Spleen (tissue), 13 donors: Measurements from ENCODE around the gene AMY1C. TPM values are rescaled to one million over a fixed set of nuclear protein-coding genes. Genes with fewer than 3 reads are reported as not detected.
"Not testable (repeated sequence)": the region's sequence is repeated elsewhere in the genome, so short reads cannot be mapped to it uniquely, and the experiment has no call there.

Experiments
- DNase-seq: peaks from one replicate; pipeline ENCODE4 v3.0.0-alpha.2; 2020
- H3K27ac ChIP-seq, 8 donors: fragments of 200-600 bp; sonication (generic) in 7 of 8; 1 replicate in 4 of 8; 2 replicates in 4 of 8; pipeline versions ENCODE4 v1.5.0 to v1.8.0; 2016 to 2021; ENCODE audit warnings: inconsistent platforms in 4 of 8, mild to moderate bottlenecking in 4 of 8, moderate library complexity in 1 of 8
- H3K27me3 ChIP-seq, 7 donors: fragments of 200-600 bp; sonication (generic) in 6 of 7; replicated peaks in 1 of 7; 1 replicate in 4 of 7; 2 replicates in 3 of 7; pipeline versions ENCODE4 v1.5.0 to v1.8.0; 2016 to 2021; ENCODE audit warnings: inconsistent platforms in 3 of 7, mild to moderate bottlenecking in 1 of 7
- H3K36me3 ChIP-seq, 6 donors: fragments of 200-600 bp; sonication (generic) in 5 of 6; 1 replicate in 4 of 6; 2 replicates in 2 of 6; pipeline versions ENCODE4 v1.5.0 to v1.8.0; 2016 to 2021; ENCODE audit warnings: inconsistent platforms in 2 of 6
- H3K4me1 ChIP-seq, 6 donors: fragments of 200-600 bp; sonication (generic) in 5 of 6; 1 replicate in 3 of 6; 2 replicates in 3 of 6; pipeline versions ENCODE4 v1.5.0 to v1.8.0; 2016 to 2021; ENCODE audit warnings: inconsistent platforms in 3 of 6
- H3K4me3 ChIP-seq, 8 donors: fragments of 200-600 bp; sonication (generic) in 7 of 8; 1 replicate in 4 of 8; 2 replicates in 4 of 8; pipeline versions ENCODE4 v1.5.0 to v1.8.0; 2016 to 2021; ENCODE audit warnings: inconsistent platforms in 4 of 8, mild to moderate bottlenecking in 4 of 8, moderate library complexity in 2 of 8
- H3K9me3 ChIP-seq, 8 donors: fragments of 200-600 bp; sonication (generic) in 7 of 8; 1 replicate in 4 of 8; 2 replicates in 4 of 8; pipeline versions ENCODE4 v1.5.0 to v1.8.0; 2016 to 2021; ENCODE audit warnings: inconsistent platforms in 4 of 8
- WGBS, 5 donors: extraction: QIAGEN DNeasy Blood & Tissue Kit in 3 of 5; methylation state at CpG; one replicate each; pipeline versions ENCODE4 v1.1.5 to v1.1.7; 2013 to 2018; 5-methylcytosine and 5-hydroxymethylcytosine counted together
- intact Hi-C: fragments of 100-400 bp; cut with DNase I; formaldehyde crosslinking; loops from one replicate; pipeline ENCODE4 v1.15.0; 2023; ENCODE audit warnings: low total_unique reads
- long read RNA-seq, 2 donors: transcript quantifications; one replicate each; lab custom pipeline, GENCODE V29; 2026
- polyA plus RNA-seq, 3 donors: library from polyadenylated mRNA; stranded (reverse); fragments of 200-250 nt; gene quantifications; one replicate each; pipeline ENCODE4 v1.2.1, GENCODE V29; 2013
- total RNA-seq, 7 donors: library from RNA; depleted of rRNA in 3 of 7; stranded (reverse); fragments of >200 nt in 3 of 7; fragmentation: NEBNext Ultra II Directional in 4 of 7; extraction: Animal tissue kit (Norgen Biotek cat#: 25700) in 4 of 7; gene quantifications; one replicate each; pipeline versions ENCODE4 v1.1.0 to v1.2.1, GENCODE V29; 2016 to 2021
- donor health status: healthy with polysubstance abuse.
- donor health status: DM: no; HTN: no; CAD: no; lungs with moderate emphysema.
- donor health status: DM: no; HTN: no; CAD: no.
- donor health status: Bipolar disorder and iron deficiency.
- donor health status: healthy.
- donor health status: DM: no; HTN: no; CAD: no.
- donor health status: DM: yes; HTN: yes; CAD: no.

Gene AMY1C
- not detected for total RNA-seq
- not detected for polyA plus RNA-seq
- long read RNA-seq, donor 1, result 0 reads
- long read RNA-seq, donor 2, result 0 reads

DNA sequence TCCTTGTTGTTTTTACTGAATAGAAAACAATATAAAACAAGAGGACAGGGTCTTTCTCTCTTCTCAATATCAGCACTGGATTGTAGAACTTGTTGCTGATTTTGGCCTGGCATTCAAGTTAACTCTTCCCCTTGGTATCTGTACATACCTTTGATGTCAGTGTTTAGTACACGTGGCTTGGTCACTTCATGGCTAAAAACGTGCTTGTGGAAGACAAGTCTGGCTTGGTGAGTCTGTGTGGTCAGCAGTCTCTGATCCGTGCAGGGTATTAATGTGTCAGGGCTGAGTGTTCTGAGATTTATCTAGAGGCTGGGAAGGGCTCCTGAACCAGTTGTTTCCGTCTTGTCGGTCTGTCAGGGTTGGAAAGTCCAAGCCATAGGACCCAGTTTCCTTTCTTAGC, at the start of gene AMY1C:
Gene AMY1C, plus strand, starts transcription at position 301 of the 400 bp plus-strand sequence. CDS start 572 bp downstream, outside the sequence.
- H3K27ac ChIP-seq, H3K9me3 ChIP-seq, intact Hi-C loops, H3K4me3 ChIP-seq, H3K36me3 ChIP-seq, H3K27me3 ChIP-seq, H3K4me1 ChIP-seq, DNase-seq: not testable (repeated sequence)
- WGBS, 5 donors, result no CpG with 5 or more reads among the region's 5 CpGs

DNA sequence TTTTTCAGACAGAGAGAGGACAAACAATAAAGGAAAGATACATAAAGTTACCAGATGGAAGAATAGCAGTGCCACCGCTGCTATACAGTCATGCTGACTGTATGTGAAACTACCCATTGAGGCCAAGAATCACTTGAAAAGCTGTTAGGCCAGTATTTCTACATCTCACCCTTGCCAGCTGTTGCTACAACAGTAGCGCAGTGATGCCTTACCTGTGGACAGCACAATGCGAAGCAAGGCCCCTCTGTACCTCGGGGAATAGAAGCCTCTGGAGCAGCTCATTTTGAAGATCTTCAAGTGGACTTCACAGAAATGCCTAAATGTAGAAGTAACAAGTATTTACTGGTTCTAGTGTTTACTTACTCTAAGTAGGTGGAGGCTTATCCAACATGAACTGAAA, 49.0 kb upstream of the AMY1C start:
- H3K36me3 ChIP-seq, result not testable (repeated sequence)
- WGBS, 5 donors, result no CpG with 5 or more reads among the region's 4 CpGs

DNA sequence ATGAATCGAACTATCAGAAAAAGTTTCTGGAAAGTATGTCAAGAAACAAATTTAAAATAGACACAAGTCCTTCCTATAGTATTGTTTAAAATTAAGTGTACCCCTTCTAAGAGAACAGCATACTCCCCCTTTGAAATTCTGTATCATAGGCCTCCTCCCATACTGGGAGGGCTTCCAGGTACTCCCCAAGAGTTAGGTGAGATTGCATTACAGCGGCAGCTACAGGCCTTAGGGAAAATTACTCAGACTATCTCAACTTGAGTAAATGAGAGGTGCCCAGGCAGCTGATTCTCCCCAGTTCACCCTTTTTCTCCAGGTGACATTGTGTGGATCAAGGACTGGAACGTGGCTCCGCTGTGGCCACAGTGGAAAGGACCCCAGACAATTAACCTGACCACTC, 48.4 kb upstream of the AMY1C start:
- H3K27me3 ChIP-seq, H3K27ac ChIP-seq, intact Hi-C loops, DNase-seq, H3K36me3 ChIP-seq, H3K4me3 ChIP-seq, H3K4me1 ChIP-seq, H3K9me3 ChIP-seq: not testable (repeated sequence)
- no CpG with 5 or more reads among the region's 4 CpGs for WGBS, 5 donors

More for the DNA sequence above, 49.0 kb upstream of the AMY1C start:
- intact Hi-C loops, H3K4me3 ChIP-seq, H3K27ac ChIP-seq, H3K9me3 ChIP-seq, H3K4me1 ChIP-seq, DNase-seq, H3K27me3 ChIP-seq: not testable (repeated sequence)

DNA sequence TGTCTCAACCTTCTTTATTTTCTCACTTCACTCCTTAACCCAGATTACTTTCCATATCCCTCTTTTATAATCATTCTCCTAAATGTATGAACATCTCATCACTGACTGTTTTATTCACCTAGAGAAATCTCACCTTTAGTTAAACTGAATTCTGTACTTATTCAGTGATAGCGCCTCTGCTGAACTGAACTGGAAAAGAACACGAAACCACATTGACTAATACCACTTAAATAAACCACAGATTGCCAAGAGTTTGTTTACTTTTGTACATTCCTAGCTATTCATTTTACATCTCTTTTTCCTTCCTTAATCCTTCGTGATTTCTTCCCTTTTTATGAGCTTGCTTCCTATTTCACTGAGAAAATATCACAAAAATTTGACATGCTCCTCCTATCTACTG, 42.0 kb upstream of the AMY1C start:
- H3K27me3 ChIP-seq, DNase-seq, H3K27ac ChIP-seq, H3K9me3 ChIP-seq, intact Hi-C loops, H3K36me3 ChIP-seq, H3K4me1 ChIP-seq, H3K4me3 ChIP-seq: not testable (repeated sequence)
- WGBS, 5 donors, result no CpG with 5 or more reads among the region's 3 CpGs

DNA sequence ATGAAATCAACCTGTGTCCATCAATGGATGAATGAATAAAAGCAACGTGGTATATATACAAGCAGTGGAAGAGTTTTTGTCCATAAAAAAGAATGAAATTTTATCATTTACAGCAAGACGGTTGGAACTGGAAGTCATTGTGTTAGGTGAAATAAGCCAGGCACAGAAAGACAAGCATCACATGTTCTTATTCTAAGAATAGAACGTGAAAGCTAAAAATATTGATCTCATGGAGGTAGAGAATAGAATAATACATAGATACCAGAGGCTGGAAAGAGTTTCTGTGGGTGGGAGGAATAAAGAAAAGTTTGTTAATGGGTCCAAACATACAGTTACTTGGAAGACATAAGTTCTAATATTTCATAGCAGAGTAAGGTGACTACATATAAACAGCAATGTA, 39.3 kb upstream of the AMY1C start:
- DNase-seq, intact Hi-C loops, H3K27me3 ChIP-seq, H3K4me1 ChIP-seq, H3K4me3 ChIP-seq, H3K36me3 ChIP-seq, H3K27ac ChIP-seq, H3K9me3 ChIP-seq: not testable (repeated sequence)
- no CpG with 5 or more reads among the region's 3 CpGs for WGBS, 5 donors

DNA sequence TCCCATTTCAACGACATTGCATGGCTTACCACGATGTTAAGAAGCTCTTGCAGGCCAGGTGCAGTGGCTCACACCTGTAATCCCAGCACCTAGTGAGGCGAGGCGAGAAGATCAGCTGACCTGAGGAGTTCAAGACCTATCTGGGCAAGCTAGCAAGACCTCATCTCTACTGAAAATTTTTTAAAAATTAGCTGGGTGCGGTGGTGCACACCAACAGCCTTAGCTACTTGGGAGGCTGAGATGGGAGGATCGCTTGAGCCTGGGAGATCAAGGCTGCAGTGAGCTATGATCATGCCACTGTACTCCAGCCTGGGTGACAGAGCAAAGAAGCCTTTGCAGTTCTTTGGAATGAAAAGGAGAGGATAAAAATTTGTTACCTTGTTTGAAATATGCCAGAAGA, 32.3 kb upstream of the AMY1C start:
- H3K36me3 ChIP-seq, H3K27me3 ChIP-seq, intact Hi-C loops, H3K27ac ChIP-seq, H3K9me3 ChIP-seq, H3K4me1 ChIP-seq, H3K4me3 ChIP-seq: not testable (repeated sequence)
- peak; percentile 19 for DNase-seq
- 65 to 86% (median 76%) methylated on average over 4 to 6 of the region's 6 CpGs for WGBS, 5 donors

DNA sequence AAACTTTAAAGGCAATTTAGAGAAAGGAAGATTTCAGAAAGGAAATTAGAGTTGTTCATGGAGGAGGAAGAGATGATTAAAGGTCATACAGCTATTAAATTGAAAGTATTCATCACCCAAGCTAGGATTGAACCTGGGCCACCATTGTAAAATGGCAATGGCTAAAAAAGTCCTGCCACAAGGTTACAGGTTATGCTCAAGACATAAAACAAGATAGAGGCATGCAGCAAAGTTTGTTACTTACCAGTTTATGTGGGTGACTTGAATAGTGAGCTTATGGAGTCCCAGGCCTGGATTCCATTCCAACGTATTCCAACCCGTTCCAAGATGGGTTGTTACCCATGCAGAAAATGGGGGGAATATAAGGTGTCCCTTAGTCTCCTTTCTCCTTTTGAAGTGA, 28.2 kb upstream of the AMY1C start:
- intact Hi-C loops, H3K27me3 ChIP-seq, H3K9me3 ChIP-seq, DNase-seq, H3K4me1 ChIP-seq, H3K4me3 ChIP-seq, H3K27ac ChIP-seq, H3K36me3 ChIP-seq: not testable (repeated sequence)
- WGBS, 5 donors, result no CpG with 5 or more reads among the region's 2 CpGs

DNA sequence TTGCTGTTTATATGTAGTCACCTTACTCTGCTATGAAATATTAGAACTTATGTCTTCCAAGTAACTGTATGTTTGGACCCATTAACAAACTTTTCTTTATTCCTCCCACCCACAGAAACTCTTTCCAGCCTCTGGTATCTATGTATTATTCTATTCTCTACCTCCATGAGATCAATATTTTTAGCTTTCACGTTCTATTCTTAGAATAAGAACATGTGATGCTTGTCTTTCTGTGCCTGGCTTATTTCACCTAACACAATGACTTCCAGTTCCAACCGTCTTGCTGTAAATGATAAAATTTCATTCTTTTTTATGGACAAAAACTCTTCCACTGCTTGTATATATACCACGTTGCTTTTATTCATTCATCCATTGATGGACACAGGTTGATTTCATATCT, 14.4 kb upstream of the AMY1C start:
- H3K27ac ChIP-seq, intact Hi-C loops, DNase-seq, H3K4me3 ChIP-seq, H3K4me1 ChIP-seq, H3K27me3 ChIP-seq, H3K36me3 ChIP-seq, H3K9me3 ChIP-seq: not testable (repeated sequence)
- no CpG with 5 or more reads among the region's 3 CpGs for WGBS, 5 donors

DNA sequence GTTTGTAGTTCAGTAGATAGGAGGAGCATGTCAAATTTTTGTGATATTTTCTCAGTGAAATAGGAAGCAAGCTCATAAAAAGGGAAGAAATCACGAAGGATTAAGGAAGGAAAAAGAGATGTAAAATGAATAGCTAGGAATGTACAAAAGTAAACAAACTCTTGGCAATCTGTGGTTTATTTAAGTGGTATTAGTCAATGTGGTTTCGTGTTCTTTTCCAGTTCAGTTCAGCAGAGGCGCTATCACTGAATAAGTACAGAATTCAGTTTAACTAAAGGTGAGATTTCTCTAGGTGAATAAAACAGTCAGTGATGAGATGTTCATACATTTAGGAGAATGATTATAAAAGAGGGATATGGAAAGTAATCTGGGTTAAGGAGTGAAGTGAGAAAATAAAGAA, 11.7 kb upstream of the AMY1C start:
- WGBS, 5 donors, result no CpG with 5 or more reads among the region's 3 CpGs
- H3K27ac ChIP-seq, H3K4me1 ChIP-seq, H3K27me3 ChIP-seq, H3K9me3 ChIP-seq, intact Hi-C loops, DNase-seq, H3K4me3 ChIP-seq, H3K36me3 ChIP-seq: not testable (repeated sequence)

DNA sequence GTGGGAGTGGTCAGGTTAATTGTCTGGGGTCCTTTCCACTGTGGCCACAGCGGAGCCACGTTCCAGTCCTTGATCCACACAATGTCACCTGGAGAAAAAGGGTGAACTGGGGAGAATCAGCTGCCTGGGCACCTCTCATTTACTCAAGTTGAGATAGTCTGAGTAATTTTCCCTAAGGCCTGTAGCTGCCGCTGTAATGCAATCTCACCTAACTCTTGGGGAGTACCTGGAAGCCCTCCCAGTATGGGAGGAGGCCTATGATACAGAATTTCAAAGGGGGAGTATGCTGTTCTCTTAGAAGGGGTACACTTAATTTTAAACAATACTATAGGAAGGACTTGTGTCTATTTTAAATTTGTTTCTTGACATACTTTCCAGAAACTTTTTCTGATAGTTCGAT, 5.2 kb upstream of the AMY1C start:
- H3K4me1 ChIP-seq, H3K27ac ChIP-seq, DNase-seq, H3K36me3 ChIP-seq, H3K27me3 ChIP-seq, H3K4me3 ChIP-seq, intact Hi-C loops, H3K9me3 ChIP-seq: not testable (repeated sequence)
- no CpG with 5 or more reads among the region's 4 CpGs for WGBS, 5 donors

DNA sequence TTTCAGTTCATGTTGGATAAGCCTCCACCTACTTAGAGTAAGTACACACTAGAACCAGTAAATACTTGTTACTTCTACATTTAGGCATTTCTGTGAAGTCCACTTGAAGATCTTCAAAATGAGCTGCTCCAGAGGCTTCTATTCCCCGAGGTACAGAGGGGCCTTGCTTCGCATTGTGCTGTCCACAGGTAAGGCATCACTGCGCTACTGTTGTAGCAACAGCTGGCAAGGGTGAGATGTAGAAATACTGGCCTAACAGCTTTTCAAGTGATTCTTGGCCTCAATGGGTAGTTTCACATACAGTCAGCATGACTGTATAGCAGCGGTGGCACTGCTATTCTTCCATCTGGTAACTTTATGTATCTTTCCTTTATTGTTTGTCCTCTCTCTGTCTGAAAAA, 4.7 kb upstream of the AMY1C start:
- intact Hi-C loops, H3K27me3 ChIP-seq, H3K9me3 ChIP-seq, H3K4me1 ChIP-seq, H3K27ac ChIP-seq, DNase-seq, H3K4me3 ChIP-seq, H3K36me3 ChIP-seq: not testable (repeated sequence)
- 80% methylated on average over 1 of the region's 4 CpGs; no CpG with 5 or more reads in 4 of the 5 donors for WGBS, 5 donors

DNA sequence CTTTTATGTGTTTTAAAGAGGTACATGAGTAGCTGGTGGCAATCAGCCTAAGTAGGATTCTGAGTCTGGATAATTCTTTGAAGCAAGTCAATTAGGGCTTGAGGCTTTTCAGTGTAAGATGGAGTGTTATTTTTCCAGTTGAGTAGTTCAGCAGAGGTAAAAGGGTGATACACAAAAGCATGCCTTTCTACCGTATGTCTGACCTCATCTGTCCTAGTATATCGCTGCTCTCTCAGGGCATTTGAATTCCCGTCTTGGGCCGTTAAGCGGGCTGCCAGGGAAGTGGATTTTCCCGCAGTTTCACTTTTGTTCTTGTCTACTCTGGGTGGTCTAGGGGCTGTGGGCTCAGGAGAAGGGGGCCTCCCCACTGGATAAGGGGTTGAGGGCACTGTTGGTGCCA, 1.4 kb upstream of the AMY1C start:
- intact Hi-C loops, H3K4me3 ChIP-seq, H3K27me3 ChIP-seq, H3K36me3 ChIP-seq, DNase-seq, H3K4me1 ChIP-seq, H3K9me3 ChIP-seq, H3K27ac ChIP-seq: not testable (repeated sequence)
- WGBS, 5 donors, result no CpG with 5 or more reads among the region's 6 CpGs
